HEK293 (cell line): ENCODE measurements around the gene PPARG.

Source experiments
- CTCF ChIP-seq: fragments of 450-650 bp; formaldehyde crosslinking; IDR thresholded peaks from 2 replicates; pipeline ENCODE4 v1.5.1; 2016; ENCODE audit warnings: missing biosample characterization, missing genetic modification characterization
- EGR2 ChIP-seq: fragments of 450-650 bp; formaldehyde crosslinking; IDR thresholded peaks from 2 replicates; pipeline ENCODE4 v1.5.1; 2016; ENCODE audit warnings: low read depth, missing biosample characterization, missing genetic modification characterization
- ZEB2 ChIP-seq: fragments of 450-650 bp; formaldehyde crosslinking; IDR thresholded peaks from 2 replicates; pipeline ENCODE4 v1.5.1; 2016; ENCODE audit warnings: missing biosample characterization, missing genetic modification characterization
- ZNF398 ChIP-seq: fragments of 450-650 bp; formaldehyde crosslinking; IDR thresholded peaks from 2 replicates; pipeline ENCODE4 v1.5.1; 2017; ENCODE audit warnings: missing biosample characterization, missing genetic modification characterization
- ZNF704 ChIP-seq: fragments of 450-650 bp; formaldehyde crosslinking; IDR thresholded peaks from 2 replicates; pipeline ENCODE4 v1.5.1; 2016; ENCODE audit warnings: missing biosample characterization, missing genetic modification characterization

GRCh38 chr3:12301513-12301912 is 12.6 kb downstream of the PPARG start:
- TF ChIP-seq CTCF (no peak), ZNF704 (no peak), ZEB2 (tag by site-specific recombination) (no peak), ZNF398 (tag by site-specific recombination) (no peak), EGR2 (tag by site-specific recombination) (no peak)
